GM10248 (cell line): ENCODE results near the gene NCOA3.

ENCODE experiments used
- CTCF ChIA-PET: fragments of 300-600 bp; sonication (Branson Sonifier 250); formaldehyde crosslinking; extraction: SDS; loops from one replicate; lab custom pipeline; 2021; ENCODE audit warnings: antibody characterized with exemption; lab: Yijun Ruan, JAX
- POLR2A ChIA-PET: fragments of 350-650 bp; sonication (Branson Sonifier 250); formaldehyde crosslinking; extraction: SDS; loops from one replicate; lab custom pipeline; 2020; ENCODE audit warnings: antibody characterized with exemption; lab: Yijun Ruan, JAX
- DNase-seq: peaks from one replicate; pipeline ENCODE4 v3.0.0; 2012; ENCODE audit errors: extremely low spot score
- TF ChIP-seq, protein P1 (sequence below): IDR thresholded peaks from 2 replicates; pipeline ENCODE4 v1.5.1; 2012; ENCODE audit warnings: mild to moderate bottlenecking, low read depth; ENCODE audit errors: extremely low read depth, missing control alignments, control extremely low read depth

Gene NCOA3

DNA sequence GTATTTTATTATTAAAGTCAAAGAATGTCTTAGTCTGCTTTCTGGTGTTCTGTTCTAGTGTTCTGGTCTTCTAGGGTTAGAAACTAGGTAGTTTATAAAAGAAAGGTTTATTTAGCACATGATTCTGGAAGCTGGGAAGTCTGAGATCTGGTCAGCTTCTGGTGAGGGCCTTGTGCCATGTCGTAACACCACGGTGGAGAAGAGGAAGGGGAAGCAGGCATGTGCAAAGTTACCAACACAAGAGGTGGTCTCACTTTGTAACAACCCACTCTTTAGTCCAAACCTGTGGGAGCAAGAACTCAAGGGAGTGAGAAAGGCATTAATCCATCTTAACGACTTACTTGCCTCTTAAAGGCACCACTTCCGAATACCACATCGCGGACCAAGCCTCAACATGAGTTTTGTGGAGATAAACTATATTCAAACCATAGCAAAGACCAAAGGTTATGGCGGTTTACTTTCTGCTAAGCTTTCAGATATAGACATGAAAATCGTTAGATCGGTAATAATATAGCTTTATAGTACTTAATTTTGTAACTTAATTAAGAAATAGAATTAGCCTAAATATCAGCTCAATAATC lies 99.4 kb downstream of the NCOA3 start:
- CTCF ChIA-PET = interaction anchor here (0.6 to 3.1 kb wide), 8 partner anchors 9 to 217 kb away, joined by 3 to 20 read pairs (median 6); no protein-coding TSS in a partner anchor
- TF ChIP-seq, protein P1, sequence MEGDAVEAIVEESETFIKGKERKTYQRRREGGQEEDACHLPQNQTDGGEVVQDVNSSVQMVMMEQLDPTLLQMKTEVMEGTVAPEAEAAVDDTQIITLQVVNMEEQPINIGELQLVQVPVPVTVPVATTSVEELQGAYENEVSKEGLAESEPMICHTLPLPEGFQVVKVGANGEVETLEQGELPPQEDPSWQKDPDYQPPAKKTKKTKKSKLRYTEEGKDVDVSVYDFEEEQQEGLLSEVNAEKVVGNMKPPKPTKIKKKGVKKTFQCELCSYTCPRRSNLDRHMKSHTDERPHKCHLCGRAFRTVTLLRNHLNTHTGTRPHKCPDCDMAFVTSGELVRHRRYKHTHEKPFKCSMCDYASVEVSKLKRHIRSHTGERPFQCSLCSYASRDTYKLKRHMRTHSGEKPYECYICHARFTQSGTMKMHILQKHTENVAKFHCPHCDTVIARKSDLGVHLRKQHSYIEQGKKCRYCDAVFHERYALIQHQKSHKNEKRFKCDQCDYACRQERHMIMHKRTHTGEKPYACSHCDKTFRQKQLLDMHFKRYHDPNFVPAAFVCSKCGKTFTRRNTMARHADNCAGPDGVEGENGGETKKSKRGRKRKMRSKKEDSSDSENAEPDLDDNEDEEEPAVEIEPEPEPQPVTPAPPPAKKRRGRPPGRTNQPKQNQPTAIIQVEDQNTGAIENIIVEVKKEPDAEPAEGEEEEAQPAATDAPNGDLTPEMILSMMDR = no peak
- POLR2A ChIA-PET = no interaction called here
- DNase-seq = no peak

DNA sequence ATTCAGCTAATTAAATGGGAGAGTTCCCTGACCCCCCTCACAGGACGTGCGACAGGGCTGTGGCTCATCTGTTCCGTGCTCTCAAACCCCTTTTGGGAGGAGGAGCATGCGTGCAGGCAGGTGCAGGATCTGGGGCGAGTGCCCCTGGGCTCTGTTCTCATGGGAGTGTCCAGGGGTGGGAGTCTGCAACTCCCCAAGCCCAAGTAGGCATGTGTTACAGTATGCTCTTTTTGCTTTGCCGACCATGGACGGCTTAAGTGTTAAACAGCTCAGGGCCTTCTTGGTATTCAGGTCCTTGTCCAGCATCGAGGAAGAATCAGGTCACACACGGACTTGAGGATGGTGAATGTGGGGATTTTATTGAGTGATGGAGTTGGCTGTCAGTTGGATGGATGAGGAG lies 101.6 kb downstream of the NCOA3 start:
- DNase-seq = no peak
- ChIA-PET CTCF (interaction anchor here (1.2 to 2.1 kb wide), 2 partner anchors 11 to 25 kb away, joined by 4 to 6 read pairs; no protein-coding TSS in a partner anchor), POLR2A (no interaction called here)
- TF ChIP-seq, protein P1 = no peak

DNA sequence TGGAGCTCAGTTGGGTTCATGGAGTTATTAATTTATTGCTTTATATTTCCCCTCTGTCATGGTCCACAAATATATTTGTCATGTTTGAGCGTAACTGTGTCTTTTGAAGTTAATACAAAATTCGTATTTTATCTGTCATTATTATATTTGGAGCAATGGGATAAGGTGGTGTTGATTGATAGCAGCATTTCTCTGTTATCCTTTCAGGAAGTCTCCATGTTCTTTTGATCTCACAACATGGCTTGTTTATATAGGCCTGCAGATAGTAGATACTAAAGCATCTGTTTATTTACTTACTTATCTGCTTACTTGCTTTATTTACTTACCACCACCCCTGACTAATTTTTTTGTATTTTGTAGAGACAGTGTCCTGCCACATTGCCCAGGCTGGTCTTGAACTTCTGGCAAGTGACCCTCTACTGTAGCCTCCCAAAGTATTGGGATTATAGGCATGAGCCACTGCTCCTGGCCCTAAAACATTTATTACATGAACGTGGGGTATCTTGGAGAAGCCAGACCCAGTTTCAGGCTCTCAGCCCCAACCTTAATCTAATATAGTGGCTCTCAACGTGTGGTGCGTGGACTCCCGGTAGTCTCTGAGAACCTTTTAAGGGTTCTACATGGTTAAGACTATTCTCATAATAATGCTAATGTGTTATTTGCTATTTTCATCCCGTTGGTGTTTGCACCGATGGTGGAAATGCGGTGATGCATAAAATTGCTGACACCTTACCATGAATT lies 104.2 kb downstream of the NCOA3 start:
- ChIA-PET POLR2A (no interaction called here), CTCF (interaction anchor here (1.1 kb wide), 1 partner anchor 10 kb away, joined by 3 read pairs; no protein-coding TSS in a partner anchor)
- TF ChIP-seq, protein P1 = no peak
- DNase-seq = no peak

DNA sequence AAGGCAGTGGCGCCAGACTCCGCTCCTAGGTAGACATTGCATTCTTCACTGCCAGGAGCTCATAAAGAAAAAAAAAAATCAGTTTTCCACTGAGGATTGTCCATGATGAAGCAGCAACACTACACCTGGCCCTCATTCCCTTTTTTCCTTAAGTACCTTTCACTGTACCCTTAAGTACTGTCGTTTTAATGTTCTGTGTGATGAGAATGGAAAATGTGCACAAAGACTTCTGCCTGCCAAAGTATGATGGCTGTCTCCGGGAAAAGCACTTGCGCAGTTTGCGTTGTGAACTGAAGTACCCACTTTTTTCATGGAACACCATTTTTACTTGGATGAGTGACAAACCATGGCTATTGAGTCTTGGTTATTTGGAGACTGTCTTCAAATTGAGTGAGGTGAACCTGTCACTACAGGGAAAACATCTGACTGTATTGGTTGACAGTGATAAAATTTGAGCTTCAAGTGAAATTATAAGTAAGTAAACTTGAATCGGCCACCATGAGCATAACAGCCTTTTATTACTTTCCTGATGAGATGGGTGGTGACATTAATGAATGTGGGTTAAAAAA lies 104.8 kb downstream of the NCOA3 start:
- TF ChIP-seq, protein P1 = no peak
- ChIA-PET CTCF (interaction anchor here (1.1 kb wide), 1 partner anchor 9 kb away, joined by 3 read pairs; no protein-coding TSS in a partner anchor), POLR2A (no interaction called here)
- no peak for DNase-seq

DNA sequence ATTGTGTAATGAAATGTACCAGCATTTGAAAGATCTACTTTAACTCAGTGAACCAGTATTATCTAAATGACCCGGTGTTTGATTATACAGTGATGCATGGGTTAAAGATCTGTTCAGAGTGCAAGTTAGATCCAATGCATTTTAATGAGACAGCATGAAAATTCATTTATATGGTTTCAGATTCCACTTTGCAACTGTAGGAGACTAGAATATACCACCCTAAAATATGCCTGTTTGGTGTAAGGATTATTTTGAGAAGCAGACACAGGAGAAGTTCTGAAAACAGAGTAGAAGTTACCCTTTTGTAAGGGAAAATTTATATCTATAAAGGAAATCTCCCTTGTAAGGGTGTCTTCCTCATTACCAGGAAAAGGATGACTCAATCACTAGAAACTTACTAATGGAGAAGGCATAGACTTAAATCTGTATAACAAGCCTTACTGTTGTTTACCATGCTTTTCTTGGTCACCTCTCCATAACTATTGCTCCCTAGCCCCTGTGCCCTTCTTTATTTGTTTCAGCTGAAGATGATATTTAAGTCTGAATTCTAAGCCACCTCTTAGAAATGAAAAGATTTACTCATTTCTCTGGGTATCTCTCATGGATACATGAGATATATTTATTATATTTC lies 105.4 kb downstream of the NCOA3 start:
- DNase-seq = no peak

More for the DNA sequence above, 105.4 kb downstream of the NCOA3 start:
- ChIA-PET CTCF (interaction anchor here (1.1 kb wide), 1 partner anchor 8 kb away, joined by 3 read pairs; no protein-coding TSS in a partner anchor), POLR2A (no interaction called here)
- TF ChIP-seq, protein P1 = no peak
